ENCODE measurements around the gene TMEM131.
"Not testable (repeated sequence)": the region's sequence is repeated elsewhere in the genome, so short reads cannot be mapped to it uniquely, and the experiment has no call there.

Gene TMEM131

DNA sequence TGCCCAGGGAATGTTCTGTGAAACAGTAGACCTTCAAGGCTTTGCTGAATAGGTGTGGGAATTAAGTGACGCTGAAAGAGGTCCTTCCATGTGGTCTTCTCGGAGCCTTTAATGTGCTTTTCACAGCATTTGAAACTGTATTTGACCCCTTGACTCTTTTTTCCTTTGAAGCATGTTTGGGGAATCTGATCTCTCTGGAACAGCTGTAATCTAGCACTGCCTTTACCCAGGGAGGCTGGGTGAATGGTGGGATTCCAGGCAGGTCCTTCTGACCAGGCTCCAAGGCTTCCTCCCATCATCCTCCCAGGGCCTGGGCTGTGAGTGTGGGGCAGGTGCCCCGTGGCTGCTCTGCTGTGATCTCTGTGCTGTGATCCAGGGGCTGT is 278.1 kb downstream of the TMEM131 start:
- no peak for DNase-seq

- DNase-seq = no peak
Measured at GRCh38 chr2:97716695-97717612, 278.8 kb downstream of the TMEM131 start.

DNA sequence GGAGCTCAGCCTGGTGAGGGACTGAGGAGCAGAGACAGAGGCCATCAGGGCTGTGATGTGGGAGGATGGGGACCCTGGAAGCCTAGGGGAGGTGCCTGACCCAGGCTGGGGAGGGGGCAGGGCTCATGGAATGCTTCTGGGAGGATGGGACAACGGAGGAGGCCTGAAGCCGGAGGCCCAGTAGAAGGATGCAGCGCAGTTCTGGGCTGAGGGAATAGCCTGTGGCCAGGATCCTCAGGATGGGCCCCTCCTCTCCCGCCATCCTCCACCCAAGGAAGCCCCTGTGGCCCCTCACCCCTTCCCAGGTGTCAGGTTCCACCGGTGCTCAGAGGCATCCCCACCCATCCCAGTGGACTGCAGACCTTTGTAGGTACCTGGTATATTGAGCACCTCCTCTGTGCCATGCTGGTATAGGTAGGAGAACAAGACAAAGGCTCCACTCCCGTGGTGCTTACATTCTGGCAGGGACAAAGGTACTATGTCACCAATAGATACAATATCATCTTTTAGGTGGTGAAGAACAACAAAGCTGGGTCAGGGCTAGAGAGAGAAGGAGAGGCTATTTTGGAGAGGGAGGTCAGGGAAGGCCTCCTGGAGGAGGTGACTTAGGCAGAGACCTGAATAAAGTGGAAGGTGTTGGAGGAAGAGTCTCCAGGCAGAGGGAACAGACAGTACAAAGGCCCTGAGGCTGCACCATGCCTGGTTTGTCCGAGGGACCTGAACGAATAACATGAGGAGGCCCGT is 279.6 kb downstream of the TMEM131 start:
- DNase-seq = no peak

- no peak for DNase-seq
Measured at GRCh38 chr2:97714950-97715652, 280.6 kb downstream of the TMEM131 start.

DNA sequence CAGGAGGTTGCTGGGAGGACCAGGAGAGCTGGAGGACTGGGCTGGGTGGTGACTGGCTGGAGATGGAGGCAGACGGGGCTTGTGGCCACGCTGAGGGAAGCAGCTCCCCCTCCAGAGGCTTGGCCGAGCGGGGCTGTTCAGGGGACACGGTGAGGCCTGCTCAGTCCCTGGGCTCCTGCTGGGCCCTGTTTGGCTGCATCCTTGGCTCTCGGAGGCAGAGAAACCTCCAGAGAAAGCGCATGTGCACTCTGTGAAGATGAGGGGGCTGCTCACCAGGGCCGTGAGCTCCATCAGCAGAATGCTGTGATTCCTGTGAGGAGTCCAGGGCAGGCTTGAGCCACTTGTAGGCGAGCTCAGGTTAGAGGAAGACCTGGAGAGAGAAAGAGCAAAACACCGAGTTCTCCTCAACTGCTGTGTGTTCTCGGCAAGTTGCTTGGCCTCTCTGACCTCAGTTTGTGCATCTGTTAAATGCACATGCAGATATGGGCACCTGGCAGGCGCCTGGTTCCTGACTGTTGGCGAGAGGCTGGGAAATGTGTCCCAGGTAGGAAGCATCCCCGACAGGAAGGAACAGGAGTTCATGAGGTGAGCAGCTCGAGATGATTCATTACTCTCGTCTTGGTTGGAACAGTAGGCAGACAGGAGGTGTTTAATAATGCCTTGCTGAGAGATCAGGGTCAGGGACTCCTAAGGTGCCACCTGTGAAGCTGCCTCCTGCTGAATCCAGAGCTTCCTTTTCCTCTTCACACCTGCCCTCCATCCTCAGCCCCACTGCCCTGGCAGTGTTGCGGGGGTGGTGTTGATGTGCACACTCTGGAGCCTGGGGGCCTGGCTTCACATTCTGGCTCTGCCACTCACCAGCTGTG is 281.4 kb downstream of the TMEM131 start:
- DNase-seq = no peak

DNA sequence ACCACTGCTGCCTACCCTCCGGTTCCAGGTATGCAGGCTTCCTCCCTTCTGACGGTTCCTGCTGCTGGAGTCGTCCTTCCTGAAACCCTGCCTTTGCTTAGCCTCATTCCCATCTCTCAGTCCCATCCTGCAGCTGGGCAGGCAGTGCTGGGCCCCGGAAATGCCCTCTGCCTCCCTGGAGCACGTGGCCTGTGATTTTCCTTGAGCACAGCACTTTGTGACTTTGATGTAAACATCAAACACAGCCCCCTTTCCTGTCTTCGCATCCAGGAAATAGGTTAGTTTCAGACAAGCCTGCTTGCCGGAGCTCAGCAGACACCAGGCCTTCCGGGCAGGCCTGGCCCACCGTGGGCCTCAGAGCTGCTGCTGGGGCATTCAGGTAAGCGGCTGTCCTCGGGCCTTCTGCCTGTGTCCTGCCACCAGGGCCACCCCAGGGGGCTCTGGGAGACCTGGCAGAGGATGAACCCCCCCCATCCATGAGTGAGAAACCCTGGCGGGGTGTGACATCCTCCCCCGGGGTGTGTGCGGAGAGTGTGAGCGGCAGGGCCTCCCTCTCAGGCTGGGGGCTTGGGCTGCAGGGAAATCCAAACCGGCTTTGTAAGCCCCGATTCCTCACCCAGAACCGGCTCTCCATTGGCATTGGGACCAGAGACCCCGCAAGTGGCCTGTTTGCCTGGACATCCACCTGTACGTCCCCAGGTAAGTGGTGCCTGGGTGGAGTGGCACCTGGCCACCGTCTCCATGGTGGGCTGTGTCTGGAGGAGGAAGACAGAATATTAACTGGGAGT is 282.3 kb downstream of the TMEM131 start, which contains the start of gene ZAP70:
Gene ZAP70, plus strand, starts transcription at position 281 of the 788 bp plus-strand sequence. CDS start 10,461 bp downstream, outside the sequence.
- DNase-seq = peak; percentile 45 to 69

GRCh38 chr2:97712693-97713295 is 283.0 kb downstream of the TMEM131 start:
- DNase-seq = peak; percentile 44 to 72

DNA sequence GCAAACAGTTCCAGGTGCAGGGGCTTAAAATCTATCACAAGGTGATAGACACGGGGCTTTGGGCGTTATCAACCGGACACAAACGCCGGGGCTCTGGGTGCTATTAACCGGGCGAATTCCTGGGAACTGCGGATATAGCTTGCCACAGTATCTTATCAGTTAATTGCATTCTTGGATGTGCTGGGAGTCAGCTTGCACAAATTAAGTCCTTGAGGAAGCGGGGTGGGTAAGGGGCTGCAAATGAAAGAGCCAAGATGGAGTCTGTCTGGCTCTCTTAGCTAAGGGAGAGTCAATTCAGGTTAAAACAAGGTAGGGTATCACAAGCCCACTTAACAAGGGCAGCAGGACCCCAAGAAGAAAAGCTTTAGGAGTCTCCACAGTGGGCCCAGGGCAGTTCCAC is 283.6 kb downstream of the TMEM131 start:
- not testable (repeated sequence) for DNase-seq

DNA sequence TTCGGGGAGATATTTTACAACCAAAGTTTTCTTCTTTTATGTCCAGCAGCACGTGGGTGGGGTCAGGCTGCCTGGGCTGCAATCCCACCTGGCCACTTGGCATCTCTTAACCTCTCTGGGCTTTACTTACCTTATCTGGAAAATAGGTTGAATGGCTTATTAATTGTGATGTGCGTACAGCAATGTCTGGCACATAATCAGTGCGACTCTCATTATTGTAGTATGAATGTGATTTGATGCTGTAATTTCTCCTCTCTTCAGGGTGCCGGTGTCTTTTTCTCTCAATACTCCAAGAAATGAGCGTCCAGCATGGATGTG is 284.4 kb downstream of the TMEM131 start:
- DNase-seq = no peak

DNA sequence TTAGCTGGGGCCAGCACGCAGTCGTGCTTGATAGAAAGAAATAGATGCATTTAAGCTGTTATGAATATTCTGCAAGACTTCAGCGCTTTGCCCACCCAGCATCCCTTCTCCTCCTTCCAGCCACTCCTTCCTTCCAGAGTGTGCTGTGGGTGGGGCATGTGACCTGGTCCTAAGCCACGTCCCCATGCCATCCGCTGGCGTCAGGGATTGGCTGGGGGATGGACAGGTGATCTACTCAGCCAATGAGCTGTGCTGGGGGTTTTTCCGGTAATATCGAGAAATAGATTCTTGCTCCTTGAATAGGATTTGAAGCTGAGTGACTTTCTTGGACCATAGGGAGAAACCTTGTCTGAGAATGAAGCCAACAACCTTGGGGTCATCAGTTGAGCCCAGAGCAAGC is 287.1 kb downstream of the TMEM131 start:
- DNase-seq = no peak

DNA sequence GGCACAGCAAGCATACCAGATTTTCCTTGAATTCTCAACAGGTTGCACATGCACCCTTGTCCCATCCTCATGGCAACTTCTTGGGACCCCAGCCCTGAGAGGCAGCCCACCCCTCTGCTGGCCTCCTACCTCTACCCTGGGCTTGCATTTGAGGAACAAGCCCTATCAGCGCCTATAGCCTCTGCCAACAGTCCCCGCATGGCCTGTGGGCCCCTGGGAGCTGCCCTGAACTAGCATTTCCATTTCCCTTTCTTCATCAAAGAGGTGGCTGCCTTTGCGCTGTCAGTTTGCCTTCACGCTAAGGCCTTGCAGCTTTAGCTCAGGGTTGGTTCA is 287.7 kb downstream of the TMEM131 start:
- no peak for DNase-seq

DNA sequence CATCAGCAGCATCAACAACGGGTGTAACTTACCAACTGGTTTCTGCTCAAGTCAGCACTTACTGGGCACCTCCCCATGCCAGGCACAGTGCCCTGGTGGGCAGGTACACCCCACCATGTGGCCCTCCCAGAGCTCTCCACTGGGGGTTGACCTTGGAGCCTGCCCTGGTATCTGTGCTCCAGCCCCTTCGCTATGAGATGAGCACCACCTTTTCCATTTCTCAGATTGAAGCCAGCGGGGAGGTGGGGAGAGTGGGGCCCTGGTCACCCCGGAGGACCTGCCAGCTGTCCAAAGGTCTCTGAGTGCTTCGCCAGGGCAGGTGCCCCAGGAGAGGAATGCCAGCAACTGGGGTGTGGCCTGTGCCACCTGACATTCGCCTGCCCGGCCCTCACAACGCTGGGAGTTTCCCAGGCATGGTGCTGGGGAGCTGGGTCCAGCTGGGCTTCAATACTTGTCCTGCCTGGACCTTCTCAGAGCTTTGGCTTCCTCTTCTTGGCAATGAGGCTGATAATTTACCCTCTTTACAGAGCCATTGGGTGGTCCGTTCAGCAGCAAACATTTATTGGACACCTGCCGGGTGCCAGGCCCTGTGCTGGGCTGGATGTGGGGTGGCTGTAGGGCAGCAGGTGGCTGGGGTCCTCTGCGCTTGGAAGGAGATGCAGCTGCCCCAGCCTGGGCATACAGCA is 288.2 kb downstream of the TMEM131 start:
- no peak for DNase-seq

- DNase-seq = no peak
Measured at GRCh38 chr2:97706708-97707345, 288.9 kb downstream of the TMEM131 start.

Measured in stimulated activated CD4-positive, alpha-beta T cell treated with anti-CD3 and anti-CD28 coated beads, Interleukin-4, amount 100 ng/mL, for 4 hours (primary cell).